PC-3 (cell line): ENCODE measurements around the gene ROPN1L. TPM values are rescaled to one million over a fixed set of nuclear protein-coding genes. Genes with fewer than 3 reads are reported as not detected.

Source experiments
- ATAC-seq: fragments of 200-7000 bp; cut with Tn5 transposase; 2 replicates; pipeline ENCODE4 v1.9.1; 2020; ENCODE audit warnings: mild to moderate bottlenecking, moderate library complexity
- BruUV-seq: library from RNA; stranded (reverse); fragments of 400-500 nt; replicated peaks from 2 replicates; lab custom pipeline; 2021; lab: Mats Ljungman, UMichigan
- CTCF ChIA-PET: fragments of 300-600 bp; sonication (Branson Sonifier 250); formaldehyde crosslinking; loops from one replicate; lab custom pipeline; 2022; ENCODE audit warnings: antibody characterized with exemption; lab: Charles Lee
- POLR2A ChIA-PET: fragments of 300-600 bp; sonication (Branson Sonifier 250); formaldehyde crosslinking; loops from one replicate; lab custom pipeline; 2022; ENCODE audit warnings: antibody characterized with exemption; ENCODE audit not compliant: unreplicated experiment; lab: Charles Lee
- DNase-seq: peaks from one replicate; pipeline ENCODE4 v3.0.0-alpha.2; 2015
- H2AFZ ChIP-seq: fragments of 300-600 bp; sonication (generic); 2 replicates; pipeline ENCODE4 v1.6.0; 2016; ENCODE audit warnings: antibody characterized with exemption, low read length
- H3F3A ChIP-seq: fragments of 300-600 bp; sonication (generic); one replicate; pipeline ENCODE4 v1.6.0; 2017; ENCODE audit warnings: antibody characterized with exemption, low read length, control low read depth, mild to moderate bottlenecking; ENCODE audit not compliant: unreplicated experiment
- H3K27ac ChIP-seq: fragments of 300-600 bp; sonication (generic); 2 replicates; pipeline ENCODE4 v1.5.1; 2016; ENCODE audit warnings: mild to moderate bottlenecking, low read length
- H3K27me3 ChIP-seq: fragments of 300-600 bp; sonication (generic); 2 replicates; pipeline ENCODE4 v1.6.1; 2016; ENCODE audit warnings: low read length, mixed read lengths
- H3K36me3 ChIP-seq: fragments of 300-600 bp; sonication (generic); 2 replicates; pipeline ENCODE4 v1.6.1; 2016; ENCODE audit warnings: low read depth, mixed run types, low read length, mixed read lengths
- H3K4me1 ChIP-seq: fragments of 300-600 bp; sonication (generic); 2 replicates; pipeline ENCODE4 v1.5.1; 2016; ENCODE audit warnings: low read length; ENCODE audit not compliant: insufficient read depth
- H3K4me2 ChIP-seq: fragments of 300-600 bp; sonication (generic); 2 replicates; pipeline ENCODE4 v1.6.0; 2016; ENCODE audit warnings: low read length
- H3K4me3 ChIP-seq: fragments of 300-600 bp; sonication (generic); 2 replicates; pipeline ENCODE4 v1.5.1; 2016; ENCODE audit warnings: mild to moderate bottlenecking, low read length, mixed read lengths
- H3K79me2 ChIP-seq: fragments of 300-600 bp; sonication (generic); 2 replicates; pipeline ENCODE4 v1.6.1; 2017; ENCODE audit warnings: low read length, mixed read lengths
- H3K9ac ChIP-seq: fragments of 300-600 bp; sonication (generic); 2 replicates; pipeline ENCODE4 v1.6.0; 2016; ENCODE audit warnings: mild to moderate bottlenecking, low read length
- H3K9me2 ChIP-seq: fragments of 300-600 bp; sonication (generic); replicated peaks from 2 replicates; pipeline ENCODE4 v1.6.1; 2016; ENCODE audit warnings: mixed run types, low read length, mixed read lengths
- H3K9me3 ChIP-seq: fragments of 300-600 bp; sonication (generic); 2 replicates; pipeline ENCODE4 v1.6.1; 2016; ENCODE audit warnings: low read length, mixed read lengths
- H4K20me1 ChIP-seq: fragments of 300-600 bp; sonication (generic); 2 replicates; pipeline ENCODE4 v1.6.1; 2016; ENCODE audit warnings: low read length, mixed read lengths
- CTCF ChIP-seq: fragments of 300-600 bp; sonication (generic); conservative IDR thresholded peaks from 2 replicates; pipeline ENCODE4 v1.5.1; 2017; ENCODE audit warnings: antibody characterized with exemption, low read depth, mild to moderate bottlenecking, low read length
- EZH2 ChIP-seq: fragments of 300-600 bp; sonication (generic); IDR thresholded peaks from one replicate; pipeline ENCODE4 v1.6.1; 2017; ENCODE audit warnings: antibody characterized with exemption, mild to moderate bottlenecking, low read length; ENCODE audit not compliant: unreplicated experiment
- EZH2phosphoT487 ChIP-seq: fragments of 300-600 bp; sonication (generic); IDR thresholded peaks from 2 replicates; pipeline ENCODE4 v1.6.1; 2018; ENCODE audit warnings: mild to moderate bottlenecking, antibody characterized with exemption, low read length, borderline replicate concordance
- intact Hi-C: fragments of 100-400 bp; cut with micrococcal nuclease; formaldehyde crosslinking; loops from 2 replicates; pipeline ENCODE4 v1.9.0; 2023
- total RNA-seq: library from RNA; depleted of rRNA; stranded (reverse); fragments of >200 nt; gene quantifications from 2 replicates; pipeline ENCODE4 v1.2.3, GENCODE V29; 2014

ROPN1L gene
- total RNA-seq, 1 experiment from 2014 or later, result 0.95 TPM

- H3K27ac ChIP-seq, result no peak overlapping the region
- BruUV-seq, result no TSS peak
- H3K4me2 ChIP-seq, result no peak overlapping the region
- no peaks in the 10 kb centered on the region for H3K9me2 ChIP-seq
- H3F3A ChIP-seq, result no peaks in the 10 kb centered on the region
- H3K4me1 ChIP-seq, result no peaks in the 10 kb centered on the region
- 0 out of 2 replicates have a peak, but pooled peaks cover 4% of the 10 kb centered on the region for H4K20me1 ChIP-seq
- H3K27me3 ChIP-seq, result no peaks in the 10 kb centered on the region
- no peak overlapping the region for H3K9ac ChIP-seq
- CTCF ChIA-PET, result no interaction called here
- no peak overlapping the region for H2AFZ ChIP-seq
- POLR2A ChIA-PET, result no interaction called here
- no peaks in the 10 kb centered on the region for H3K9me3 ChIP-seq
- H3K4me3 ChIP-seq, result no peak overlapping the region
- no peak for ATAC-seq
- H3K36me3 ChIP-seq, result peaks cover 81% of the 10 kb centered on the region
- TF ChIP-seq EZH2phosphoT487, result no peak
- TF ChIP-seq CTCF, result no peak
- TF ChIP-seq EZH2, result no peak
- H3K79me2 ChIP-seq, result no peaks in the 10 kb centered on the region
- DNase-seq, result no peak
- intact Hi-C loops, result no loop called here
Observed at GRCh38 chr5:10396552-10396951, 45.1 kb upstream of the ROPN1L start.

- H3K4me1 ChIP-seq, result no peaks in the 10 kb centered on the region
- H3K4me3 ChIP-seq, result no peak overlapping the region
- no peaks in the 10 kb centered on the region for H3K9me2 ChIP-seq
- no peaks in the 10 kb centered on the region for H3K9me3 ChIP-seq
- H2AFZ ChIP-seq, result no peak overlapping the region
- ATAC-seq (no peak), DNase-seq (no peak)
- peaks cover 83% of the 10 kb centered on the region for H3K36me3 ChIP-seq
- no peaks in the 10 kb centered on the region for H3F3A ChIP-seq
- ChIA-PET POLR2A (no interaction called here), CTCF (no interaction called here)
- H3K4me2 ChIP-seq, result no peak overlapping the region
- H3K9ac ChIP-seq, result no peak overlapping the region
- no peaks in the 10 kb centered on the region for H3K79me2 ChIP-seq
- 0 out of 2 replicates have a peak, but pooled peaks cover 4% of the 10 kb centered on the region for H4K20me1 ChIP-seq
- intact Hi-C loops, result no loop called here
- TF ChIP-seq CTCF (no peak), EZH2phosphoT487 (no peak), EZH2 (no peak)
- H3K27ac ChIP-seq, result no peak overlapping the region
- no peaks in the 10 kb centered on the region for H3K27me3 ChIP-seq
- no TSS peak for BruUV-seq
Observed at GRCh38 chr5:10399839-10400238, 41.8 kb upstream of the ROPN1L start.

- ChIA-PET CTCF (no interaction called here), POLR2A (no interaction called here)
- Histone ChIP-seq H3K9ac (no peak overlapping the region), H3K9me2 (no peaks in the 10 kb centered on the region), H3K4me2 (no peak overlapping the region), H2AFZ (no peak overlapping the region), H4K20me1 (0 out of 2 replicates have a peak, but pooled peaks cover 4% of the 10 kb centered on the region), H3F3A (no peaks in the 10 kb centered on the region), H3K79me2 (no peaks in the 10 kb centered on the region), H3K4me3 (no peak overlapping the region), H3K36me3 (peaks cover 86% of the 10 kb centered on the region), H3K27me3 (no peaks in the 10 kb centered on the region), H3K9me3 (no peaks in the 10 kb centered on the region), H3K4me1 (no peaks in the 10 kb centered on the region), H3K27ac (no peak overlapping the region)
- ATAC-seq, result no peak
- intact Hi-C loops, result no loop called here
- TF ChIP-seq EZH2phosphoT487 (no peak), CTCF (no peak), EZH2 (no peak)
- no peak for DNase-seq
- no TSS peak for BruUV-seq
Observed at GRCh38 chr5:10400411-10400810, 41.3 kb upstream of the ROPN1L start.
